SHP77 (cell line): ENCODE results near the gene LYZL4.
A peak's percentile ranks its signal among the peaks of the same experiment; 100 is the strongest.

Experiments
- DNase-seq, 2 experiments: peaks; one replicate each; lab custom pipeline; 2025; lab: John Stamatoyannopoulos, UW

Gene LYZL4, protein sequence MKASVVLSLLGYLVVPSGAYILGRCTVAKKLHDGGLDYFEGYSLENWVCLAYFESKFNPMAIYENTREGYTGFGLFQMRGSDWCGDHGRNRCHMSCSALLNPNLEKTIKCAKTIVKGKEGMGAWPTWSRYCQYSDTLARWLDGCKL

GRCh38 chr3:42410370-42411131 is at the start of gene LYZL4:
TSS of gene LYZL4 (minus strand) at chr3:42410610. CDS start at chr3:42407251, 3,359 bp downstream.
- DNase-seq = no peak

DNA sequence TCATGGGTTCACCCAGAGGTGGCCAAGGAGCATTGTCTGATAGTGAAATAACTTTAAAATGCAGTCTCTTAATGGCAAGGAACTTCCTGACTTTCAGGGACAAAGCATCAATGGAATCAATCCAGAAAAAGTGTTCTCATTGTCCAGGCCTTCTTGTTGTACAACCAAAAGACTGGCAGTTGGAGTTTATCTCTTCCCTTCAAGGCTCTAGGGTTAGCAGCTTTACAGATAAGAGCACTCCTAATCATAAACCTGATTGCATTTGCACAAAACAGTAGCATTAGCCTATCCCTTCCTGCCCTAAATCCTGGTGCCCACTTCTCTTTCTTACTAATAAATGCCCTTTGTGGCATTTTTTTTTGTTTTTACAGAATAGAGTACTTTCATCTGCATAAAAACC is 48.7 kb upstream of the LYZL4 start:
- DNase-seq = no peak

- DNase-seq = no peak
These were observed 45.8 kb upstream of the LYZL4 start for GRCh38 chr3:42456211-42456610.

GRCh38 chr3:42451546-42452230 is 41.3 kb upstream of the LYZL4 start:
- no peak for DNase-seq

- DNase-seq = no peak
These were observed 40.7 kb upstream of the LYZL4 start for GRCh38 chr3:42451116-42451515.

DNA sequence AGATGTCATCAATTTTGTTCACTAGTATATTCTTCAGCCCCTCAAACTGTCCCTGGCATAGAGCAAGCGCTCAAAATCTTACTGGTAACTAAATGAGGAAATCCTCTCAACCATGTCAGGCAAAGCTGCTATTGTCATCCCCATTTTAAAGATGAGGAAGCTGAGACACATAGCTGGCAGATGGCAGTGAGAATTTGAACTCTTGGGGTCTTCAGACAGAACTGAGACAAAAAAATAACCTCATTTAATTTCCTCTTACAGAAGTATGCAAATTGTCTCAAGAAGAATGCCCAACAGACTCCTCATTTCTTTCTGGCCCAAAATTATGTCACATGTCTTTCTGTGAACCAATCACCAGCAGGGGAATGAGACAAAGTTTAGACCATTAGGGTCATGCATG is 40.2 kb upstream of the LYZL4 start:
- no peak for DNase-seq

DNA sequence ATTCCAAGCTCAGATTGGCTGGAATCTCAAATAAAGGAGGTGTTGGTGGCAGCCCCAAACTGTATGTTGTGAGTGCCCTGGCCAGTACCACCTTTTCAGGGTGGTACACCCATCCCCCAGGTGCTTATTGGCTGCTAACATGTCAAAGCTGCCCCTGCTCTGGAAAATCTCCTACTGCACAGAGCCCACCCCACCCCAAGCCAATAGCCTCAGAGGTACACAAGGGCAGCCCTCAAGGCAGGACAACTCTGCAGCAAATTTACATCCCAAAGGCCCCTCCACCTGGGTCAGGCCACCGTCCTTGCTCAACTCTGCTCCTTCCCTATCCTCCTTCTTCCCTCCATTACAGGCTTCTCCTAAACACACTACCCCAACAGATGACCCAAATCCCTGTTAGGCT is 37.1 kb upstream of the LYZL4 start:
- DNase-seq = no peak

DNA sequence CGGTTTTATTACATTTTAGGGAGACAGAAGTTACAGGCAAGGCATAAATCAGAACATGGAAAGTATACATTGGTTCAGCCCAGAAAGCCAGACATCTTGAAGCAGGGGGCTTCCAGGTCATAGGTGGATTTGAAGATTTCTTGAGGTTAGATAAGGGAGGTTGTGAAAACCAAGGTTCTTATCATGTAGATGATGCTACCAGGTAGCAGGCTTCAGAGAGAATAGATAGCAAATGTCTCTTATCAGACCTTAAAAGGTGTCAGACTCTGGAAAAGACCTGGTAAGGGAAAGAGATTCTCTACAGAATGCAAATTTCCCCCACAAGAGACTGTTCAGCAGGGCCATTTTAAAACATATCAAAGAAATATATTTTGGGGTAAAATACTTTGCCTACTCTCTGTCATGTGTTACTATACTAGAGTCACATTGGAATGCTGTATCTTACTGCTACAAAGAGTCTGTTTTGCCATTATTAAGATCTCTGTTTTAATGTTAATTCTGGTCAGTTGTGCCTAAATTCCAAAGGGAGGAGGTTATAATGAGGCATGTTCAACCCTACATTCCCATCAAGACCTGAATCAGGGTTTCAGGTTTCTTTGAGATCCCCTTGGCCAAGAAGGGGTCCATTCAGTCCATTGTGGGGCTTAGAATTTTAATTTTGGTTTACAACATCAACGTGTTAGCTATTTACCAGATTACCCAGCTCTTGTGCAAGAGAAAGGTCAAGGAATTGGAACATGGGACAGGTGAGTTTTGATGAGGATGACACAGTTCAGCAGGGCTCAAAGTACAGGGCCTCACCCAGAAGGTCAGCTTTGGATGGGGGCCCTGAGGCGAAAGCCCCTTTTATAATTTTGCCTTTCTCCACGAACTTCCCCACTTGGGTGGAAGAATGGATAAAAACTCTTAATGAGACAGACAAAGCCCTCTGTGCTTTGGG is 36.0 kb upstream of the LYZL4 start:
- no peak for DNase-seq

GRCh38 chr3:42443819-42444436 is 33.5 kb upstream of the LYZL4 start:
- DNase-seq = peak; percentile 41 to 45

GRCh38 chr3:42443292-42443691 is 32.9 kb upstream of the LYZL4 start:
- no peak for DNase-seq

- DNase-seq = no peak
These were observed 32.2 kb upstream of the LYZL4 start for GRCh38 chr3:42442640-42443039.

DNA sequence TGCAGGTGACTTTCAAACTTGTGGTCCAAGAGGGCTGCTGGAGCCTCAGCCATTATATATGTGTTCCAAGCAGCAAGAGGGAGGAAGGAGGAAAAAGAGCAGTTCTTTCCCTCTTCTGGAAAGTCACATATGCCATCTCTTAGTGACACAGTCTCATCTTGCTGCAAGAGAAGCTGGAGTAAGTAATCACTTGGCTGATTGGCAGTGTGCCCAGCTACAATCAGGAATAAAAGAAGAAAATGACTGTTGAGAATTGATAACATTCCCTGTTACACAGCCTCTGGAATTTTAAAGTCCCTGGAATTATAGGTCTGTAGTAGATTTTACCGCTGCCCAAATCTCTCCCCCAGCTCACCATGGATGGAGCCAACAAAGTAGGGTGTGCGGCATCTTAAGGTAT is 31.4 kb upstream of the LYZL4 start:
- DNase-seq = no peak

DNA sequence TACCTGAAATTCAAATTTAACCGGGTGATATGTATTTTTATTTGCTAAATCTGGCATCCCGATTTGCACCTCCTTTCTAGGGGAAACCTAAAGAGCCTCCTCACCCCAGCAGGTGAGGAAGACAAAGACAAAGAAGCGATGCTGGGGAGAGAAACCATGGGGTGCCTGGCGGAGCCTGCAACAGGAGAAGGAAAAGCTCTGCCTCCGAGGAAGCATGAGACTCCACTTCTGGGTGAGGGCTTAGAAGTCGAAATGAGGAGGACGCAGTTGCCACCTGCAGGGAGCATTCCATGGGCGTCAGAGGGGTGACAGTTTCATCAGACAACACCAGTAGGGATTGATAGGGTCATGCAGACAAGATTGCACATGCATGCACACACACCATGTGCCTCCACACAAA is 30.5 kb upstream of the LYZL4 start:
- no peak for DNase-seq

GRCh38 chr3:42439261-42440115 is 29.1 kb upstream of the LYZL4 start:
- no peak for DNase-seq

DNA sequence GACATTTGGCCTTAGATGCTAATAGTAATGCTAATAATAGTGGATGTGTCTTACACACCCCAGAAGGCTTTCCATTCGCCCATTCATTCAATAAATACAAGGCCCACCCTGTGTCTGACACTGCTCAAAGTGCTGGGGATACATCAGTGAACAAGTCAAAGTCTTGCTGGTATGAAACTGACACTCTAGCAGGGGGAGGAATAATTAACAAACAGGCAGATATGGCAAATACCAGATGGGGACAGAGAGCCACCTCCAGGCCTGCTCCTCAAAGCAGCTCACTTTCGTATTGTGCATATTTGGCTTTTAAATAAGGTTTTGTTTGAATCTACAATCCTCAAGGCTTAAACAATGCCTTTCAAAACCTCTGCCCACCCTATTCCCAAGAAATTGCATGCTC is 28.3 kb upstream of the LYZL4 start:
- no peak for DNase-seq

GRCh38 chr3:42438193-42438592 is 27.8 kb upstream of the LYZL4 start:
- DNase-seq = no peak

DNA sequence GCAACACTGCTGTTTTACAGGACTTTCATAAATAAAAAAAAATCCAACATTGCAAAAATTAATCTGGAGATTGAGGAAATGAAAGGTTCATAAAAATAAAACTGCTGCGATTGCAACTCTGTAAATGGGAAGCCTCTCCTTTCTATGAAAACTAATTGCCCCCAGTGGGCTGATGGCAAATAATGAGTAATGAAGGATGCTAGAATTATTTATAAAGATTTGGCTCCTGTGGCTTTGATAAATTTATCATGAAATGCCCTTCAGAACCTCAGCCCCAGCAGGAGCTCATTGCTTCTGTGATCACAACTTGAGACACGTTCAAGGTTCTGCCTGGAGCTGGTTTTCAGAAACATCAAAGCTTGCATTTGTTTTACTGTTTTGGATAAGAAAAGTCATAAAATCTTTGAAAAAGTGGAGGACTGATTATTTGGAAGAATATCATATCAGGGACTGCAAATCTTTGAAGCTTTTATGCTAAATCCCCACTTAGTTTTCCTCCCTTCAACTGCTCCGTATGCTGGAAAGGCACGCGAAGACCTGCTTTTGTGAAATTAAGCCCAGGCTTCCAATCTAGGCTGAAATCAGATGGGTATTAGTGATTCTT is 24.5 kb upstream of the LYZL4 start:
- no peak for DNase-seq

GRCh38 chr3:42432485-42432884 is 22.1 kb upstream of the LYZL4 start:
- DNase-seq = no peak

DNA sequence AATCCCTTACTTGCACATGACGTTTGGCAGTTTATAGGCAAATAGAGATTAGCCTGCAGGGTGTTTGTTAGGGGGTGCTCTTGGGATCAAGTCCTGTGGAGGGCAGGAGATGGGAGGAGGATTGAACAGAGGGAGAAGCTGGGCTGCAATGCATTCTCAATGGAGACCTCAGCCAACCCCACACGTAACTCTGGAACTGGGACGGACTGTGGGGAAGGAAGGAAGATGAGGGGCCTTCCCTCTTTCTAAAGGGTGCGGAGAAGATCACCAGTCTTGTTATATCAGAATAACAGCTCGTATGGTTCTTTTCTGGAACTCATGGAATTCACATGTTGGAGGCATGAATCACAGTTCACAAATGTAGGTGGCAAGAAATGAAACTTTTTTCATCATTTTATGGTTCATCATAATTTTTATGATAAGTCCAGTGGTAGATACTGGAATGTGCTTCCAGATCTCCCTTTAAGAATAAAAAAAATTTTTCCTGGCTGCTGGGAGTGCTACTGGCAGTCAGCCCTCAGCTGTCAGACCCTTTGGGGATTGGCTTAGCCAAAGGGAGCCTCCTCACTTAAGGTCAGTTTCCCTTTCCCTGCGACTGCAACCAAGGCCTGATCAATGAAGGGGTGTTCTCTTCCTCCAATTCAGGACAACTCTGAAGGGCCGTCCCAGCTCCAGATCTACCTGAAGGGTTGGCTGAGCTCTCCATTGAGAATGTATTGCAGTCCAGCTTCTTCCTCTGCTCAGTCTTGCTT is 20.5 kb upstream of the LYZL4 start:
- DNase-seq = no peak

GRCh38 chr3:42428830-42429229 is 18.4 kb upstream of the LYZL4 start:
- DNase-seq = no peak
